ENCODE data around the gene RANBP17.

GRCh38 chr5:171149333-171149732 lies 287.5 kb downstream of the RANBP17 start:
- TF ChIP-seq, protein P1, sequence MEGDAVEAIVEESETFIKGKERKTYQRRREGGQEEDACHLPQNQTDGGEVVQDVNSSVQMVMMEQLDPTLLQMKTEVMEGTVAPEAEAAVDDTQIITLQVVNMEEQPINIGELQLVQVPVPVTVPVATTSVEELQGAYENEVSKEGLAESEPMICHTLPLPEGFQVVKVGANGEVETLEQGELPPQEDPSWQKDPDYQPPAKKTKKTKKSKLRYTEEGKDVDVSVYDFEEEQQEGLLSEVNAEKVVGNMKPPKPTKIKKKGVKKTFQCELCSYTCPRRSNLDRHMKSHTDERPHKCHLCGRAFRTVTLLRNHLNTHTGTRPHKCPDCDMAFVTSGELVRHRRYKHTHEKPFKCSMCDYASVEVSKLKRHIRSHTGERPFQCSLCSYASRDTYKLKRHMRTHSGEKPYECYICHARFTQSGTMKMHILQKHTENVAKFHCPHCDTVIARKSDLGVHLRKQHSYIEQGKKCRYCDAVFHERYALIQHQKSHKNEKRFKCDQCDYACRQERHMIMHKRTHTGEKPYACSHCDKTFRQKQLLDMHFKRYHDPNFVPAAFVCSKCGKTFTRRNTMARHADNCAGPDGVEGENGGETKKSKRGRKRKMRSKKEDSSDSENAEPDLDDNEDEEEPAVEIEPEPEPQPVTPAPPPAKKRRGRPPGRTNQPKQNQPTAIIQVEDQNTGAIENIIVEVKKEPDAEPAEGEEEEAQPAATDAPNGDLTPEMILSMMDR (conservative IDR thresholded peaks at IDR 0.05; ENCODE audit: low read depth, low read length), result no peak
- TF ChIP-seq RAD21 (IDR thresholded peaks at IDR 0.05; ENCODE audit: low read length), result no peak
- no peak for TF ChIP-seq POLR2A (IDR thresholded peaks at IDR 0.05; ENCODE audit: low read depth, low read length)
- no peak for TF ChIP-seq BHLHE40 (IDR thresholded peaks at IDR 0.05; ENCODE audit: low read depth, low read length)
- TF ChIP-seq CEBPB (IDR thresholded peaks at IDR 0.05; ENCODE audit: low read depth, low read length), result no peak
- TF ChIP-seq USF2 (IDR thresholded peaks at IDR 0.05; ENCODE audit: low read depth, low read length), result no peak
- TF ChIP-seq MAFK (IDR thresholded peaks at IDR 0.05; ENCODE audit: low read depth, low read length), result no peak
- no peak for TF ChIP-seq RFX5 (IDR thresholded peaks at IDR 0.05; ENCODE audit: low read depth, low read length)

All from IMR-90 (cell line).